ENCODE measurements around the gene ATM. TPM values are rescaled to one million over a fixed set of nuclear protein-coding genes. Genes with fewer than 3 reads are reported as not detected.
A peak's percentile ranks its signal among the peaks of the same experiment; 100 is the strongest.
"Not testable (repeated sequence)": the region's sequence is repeated elsewhere in the genome, so short reads cannot be mapped to it uniquely, and the experiment has no call there.

ATM gene
- total RNA-seq, 2 experiments from 2014 or later, result 227 to 242 TPM

GRCh38 chr11:108242422-108242821 lies 19.6 kb downstream of the ATM start:
- POLR2A ChIA-PET, result no interaction called here
- Mint-ChIP-seq H3K27ac (peak overlapping the region; percentile 72), H3K4me1 (peaks cover 58% of the 10 kb centered on the region), H3K4me3 (no peak overlapping the region), H3K27me3 (no peaks in the 10 kb centered on the region), H3K9me3 (peaks cover 5% of the 10 kb centered on the region), H3K36me3 (ENCODE audit: low read depth) (peaks cover 76% of the 10 kb centered on the region)
- DNase-seq, result no peak
- CTCF ChIA-PET, result no interaction called here

- Mint-ChIP-seq H3K4me3 (no peak overlapping the region), H3K27me3 (no peaks in the 10 kb centered on the region), H3K9me3 (no peaks in the 10 kb centered on the region), H3K4me1 (peaks cover 46% of the 10 kb centered on the region), H3K36me3 (ENCODE audit: low read depth) (peaks cover 75% of the 10 kb centered on the region), H3K27ac (no peak overlapping the region)
- CTCF ChIA-PET, result interaction anchor here (0.6 kb wide), 1 partner anchor 93 kb away, joined by 5 read pairs; no protein-coding TSS in a partner anchor
- POLR2A ChIA-PET, result no interaction called here
- no peak for DNase-seq
Observed at GRCh38 chr11:108246308-108246707, 23.4 kb downstream of the ATM start.

- no peak overlapping the region for H3K27ac Mint-ChIP-seq
- ChIA-PET POLR2A (no interaction called here), CTCF (no interaction called here)
- no peaks in the 10 kb centered on the region for H3K27me3 Mint-ChIP-seq
- no peaks in the 10 kb centered on the region for H3K9me3 Mint-ChIP-seq
- no peak overlapping the region for H3K4me3 Mint-ChIP-seq
- no peak for DNase-seq
- peaks cover 73% of the 10 kb centered on the region for H3K36me3 Mint-ChIP-seq (ENCODE audit: low read depth)
- peaks cover 43% of the 10 kb centered on the region for H3K4me1 Mint-ChIP-seq
Observed at GRCh38 chr11:108246885-108247284, 24.0 kb downstream of the ATM start.

GRCh38 chr11:108253176-108253575 lies 30.3 kb downstream of the ATM start:
- POLR2A ChIA-PET, result no interaction called here
- Mint-ChIP-seq H3K4me3 (no peak overlapping the region), H3K36me3 (ENCODE audit: low read depth) (peaks cover 70% of the 10 kb centered on the region)

GRCh38 chr11:108269583-108269982 lies 46.7 kb downstream of the ATM start:
- Mint-ChIP-seq H3K9me3 (peaks cover 11% of the 10 kb centered on the region), H3K27ac (no peak overlapping the region), H3K4me1 (peaks cover 4% of the 10 kb centered on the region), H3K36me3 (ENCODE audit: low read depth) (peaks cover 65% of the 10 kb centered on the region), H3K4me3 (no peak overlapping the region), H3K27me3 (no peaks in the 10 kb centered on the region)
- ChIA-PET CTCF (no interaction called here), POLR2A (no interaction called here)
- no peak for DNase-seq

More at GRCh38 chr11:108253176-108253575, 30.3 kb downstream of the ATM start:
- no peak for DNase-seq
- no peak overlapping the region for H3K27ac Mint-ChIP-seq
- peaks cover 19% of the 10 kb centered on the region for H3K4me1 Mint-ChIP-seq
- H3K9me3 Mint-ChIP-seq, result no peaks in the 10 kb centered on the region
- no peaks in the 10 kb centered on the region for H3K27me3 Mint-ChIP-seq
- CTCF ChIA-PET, result interaction anchor here (1.1 kb wide), 1 partner anchor 16 kb away, joined by 3 read pairs; no protein-coding TSS in a partner anchor

- Mint-ChIP-seq H3K9me3 (peaks cover 17% of the 10 kb centered on the region), H3K4me1 (peaks cover 24% of the 10 kb centered on the region), H3K36me3 (ENCODE audit: low read depth) (peaks cover 88% of the 10 kb centered on the region)
- H3K27ac Mint-ChIP-seq, DNase-seq, H3K27me3 Mint-ChIP-seq, H3K4me3 Mint-ChIP-seq, POLR2A ChIA-PET: not testable (repeated sequence)
- CTCF ChIA-PET, result interaction anchor here (0.5 to 1.1 kb wide), 2 partner anchors 32 to 633 kb away, joined by 3 read pairs; no protein-coding TSS in a partner anchor
Observed at GRCh38 chr11:108276985-108277616, 54.2 kb downstream of the ATM start.

GRCh38 chr11:108278546-108278945 lies 55.7 kb downstream of the ATM start:
- peaks cover 84% of the 10 kb centered on the region for H3K36me3 Mint-ChIP-seq (ENCODE audit: low read depth)
- H3K27me3 Mint-ChIP-seq, result no peaks in the 10 kb centered on the region
- CTCF ChIA-PET, result no interaction called here
- H3K4me1 Mint-ChIP-seq, result peaks cover 24% of the 10 kb centered on the region
- H3K9me3 Mint-ChIP-seq, result peaks cover 17% of the 10 kb centered on the region
- H3K27ac Mint-ChIP-seq, result no peak overlapping the region
- DNase-seq, result no peak
- no peak overlapping the region for H3K4me3 Mint-ChIP-seq
- POLR2A ChIA-PET, result no interaction called here

- Mint-ChIP-seq H3K36me3 (ENCODE audit: low read depth) (peaks cover 83% of the 10 kb centered on the region), H3K9me3 (peaks cover 12% of the 10 kb centered on the region), H3K4me1 (peaks cover 24% of the 10 kb centered on the region), H3K4me3 (no peak overlapping the region), H3K27me3 (no peaks in the 10 kb centered on the region), H3K27ac (no peak overlapping the region)
- ChIA-PET POLR2A (no interaction called here), CTCF (no interaction called here)
- no peak for DNase-seq
Observed at GRCh38 chr11:108278954-108279353, 56.1 kb downstream of the ATM start.

- POLR2A ChIA-PET, result no interaction called here
- no peaks in the 10 kb centered on the region for H3K9me3 Mint-ChIP-seq
- no peaks in the 10 kb centered on the region for H3K27me3 Mint-ChIP-seq
- H3K4me1 Mint-ChIP-seq, result no peaks in the 10 kb centered on the region
- DNase-seq, result no peak
- CTCF ChIA-PET, result no interaction called here
- no peak overlapping the region for H3K27ac Mint-ChIP-seq
- H3K4me3 Mint-ChIP-seq, result no peak overlapping the region
- peaks cover 64% of the 10 kb centered on the region for H3K36me3 Mint-ChIP-seq (ENCODE audit: low read depth)
Observed at GRCh38 chr11:108286370-108286769, 63.5 kb downstream of the ATM start.

- ChIA-PET POLR2A (no interaction called here), CTCF (interaction anchor here (0.8 kb wide), 1 partner anchor 9 kb away, joined by 3 read pairs; no protein-coding TSS in a partner anchor)
- no peaks in the 10 kb centered on the region for H3K9me3 Mint-ChIP-seq
- H3K27me3 Mint-ChIP-seq, result no peaks in the 10 kb centered on the region
- no peaks in the 10 kb centered on the region for H3K4me1 Mint-ChIP-seq
- peaks cover 68% of the 10 kb centered on the region for H3K36me3 Mint-ChIP-seq (ENCODE audit: low read depth)
- DNase-seq, result no peak
- no peak overlapping the region for H3K27ac Mint-ChIP-seq
- no peak overlapping the region for H3K4me3 Mint-ChIP-seq
Observed at GRCh38 chr11:108286956-108287355, 64.1 kb downstream of the ATM start.

GRCh38 chr11:108289066-108289465 lies 66.2 kb downstream of the ATM start:
- H3K4me1 Mint-ChIP-seq, CTCF ChIA-PET, H3K27ac Mint-ChIP-seq, H3K27me3 Mint-ChIP-seq, DNase-seq, POLR2A ChIA-PET, H3K9me3 Mint-ChIP-seq, H3K4me3 Mint-ChIP-seq: not testable (repeated sequence)
- peaks cover 60% of the 10 kb centered on the region for H3K36me3 Mint-ChIP-seq (ENCODE audit: low read depth)

- DNase-seq, result no peak
- H3K9me3 Mint-ChIP-seq, result no peaks in the 10 kb centered on the region
- no peak overlapping the region for H3K27ac Mint-ChIP-seq
- POLR2A ChIA-PET, result no interaction called here
- peaks cover 59% of the 10 kb centered on the region for H3K36me3 Mint-ChIP-seq (ENCODE audit: low read depth)
- H3K27me3 Mint-ChIP-seq, result no peaks in the 10 kb centered on the region
- CTCF ChIA-PET, result no interaction called here
- no peak overlapping the region for H3K4me3 Mint-ChIP-seq
- H3K4me1 Mint-ChIP-seq, result no peaks in the 10 kb centered on the region
Observed at GRCh38 chr11:108289699-108290098, 66.8 kb downstream of the ATM start.

- no peak overlapping the region for H3K4me3 Mint-ChIP-seq
- no peaks in the 10 kb centered on the region for H3K27me3 Mint-ChIP-seq
- ChIA-PET CTCF (no interaction called here), POLR2A (no interaction called here)
- peaks cover 42% of the 10 kb centered on the region for H3K36me3 Mint-ChIP-seq (ENCODE audit: low read depth)
- H3K27ac Mint-ChIP-seq, result no peak overlapping the region
- no peak for DNase-seq
- no peaks in the 10 kb centered on the region for H3K9me3 Mint-ChIP-seq
- H3K4me1 Mint-ChIP-seq, result no peaks in the 10 kb centered on the region
Observed at GRCh38 chr11:108293229-108293628, 70.4 kb downstream of the ATM start.

GRCh38 chr11:108302121-108302785 lies 79.4 kb downstream of the ATM start:
- H3K27ac Mint-ChIP-seq, result no peak overlapping the region
- CTCF ChIA-PET, result interaction anchor here (0.6 kb wide), 1 partner anchor 214 kb away, joined by 3 read pairs; no protein-coding TSS in a partner anchor
- H3K36me3 Mint-ChIP-seq (ENCODE audit: low read depth), result peaks cover 66% of the 10 kb centered on the region
- H3K9me3 Mint-ChIP-seq, result no peaks in the 10 kb centered on the region
- POLR2A ChIA-PET, result no interaction called here
- H3K4me3 Mint-ChIP-seq, result no peak overlapping the region
- H3K4me1 Mint-ChIP-seq, result peaks cover 14% of the 10 kb centered on the region
- DNase-seq, result no peak
- H3K27me3 Mint-ChIP-seq, result no peaks in the 10 kb centered on the region

Data from activated CD4-positive, alpha-beta T cell treated with anti-CD3 and anti-CD28 coated beads, Interleukin-2, amount 10 ng/mL, durations not matched to agents 7 days and 5 days (primary cell).